NCI-H1048 (cell line): ENCODE results near the gene RBM46.
A peak's percentile ranks its signal among the peaks of the same experiment; 100 is the strongest.

ENCODE experiments used
- DNase-seq: peaks from one replicate; lab custom pipeline; 2025; lab: John Stamatoyannopoulos, UW

RBM46 gene, protein sequence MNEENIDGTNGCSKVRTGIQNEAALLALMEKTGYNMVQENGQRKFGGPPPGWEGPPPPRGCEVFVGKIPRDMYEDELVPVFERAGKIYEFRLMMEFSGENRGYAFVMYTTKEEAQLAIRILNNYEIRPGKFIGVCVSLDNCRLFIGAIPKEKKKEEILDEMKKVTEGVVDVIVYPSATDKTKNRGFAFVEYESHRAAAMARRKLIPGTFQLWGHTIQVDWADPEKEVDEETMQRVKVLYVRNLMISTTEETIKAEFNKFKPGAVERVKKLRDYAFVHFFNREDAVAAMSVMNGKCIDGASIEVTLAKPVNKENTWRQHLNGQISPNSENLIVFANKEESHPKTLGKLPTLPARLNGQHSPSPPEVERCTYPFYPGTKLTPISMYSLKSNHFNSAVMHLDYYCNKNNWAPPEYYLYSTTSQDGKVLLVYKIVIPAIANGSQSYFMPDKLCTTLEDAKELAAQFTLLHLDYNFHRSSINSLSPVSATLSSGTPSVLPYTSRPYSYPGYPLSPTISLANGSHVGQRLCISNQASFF

DNA sequence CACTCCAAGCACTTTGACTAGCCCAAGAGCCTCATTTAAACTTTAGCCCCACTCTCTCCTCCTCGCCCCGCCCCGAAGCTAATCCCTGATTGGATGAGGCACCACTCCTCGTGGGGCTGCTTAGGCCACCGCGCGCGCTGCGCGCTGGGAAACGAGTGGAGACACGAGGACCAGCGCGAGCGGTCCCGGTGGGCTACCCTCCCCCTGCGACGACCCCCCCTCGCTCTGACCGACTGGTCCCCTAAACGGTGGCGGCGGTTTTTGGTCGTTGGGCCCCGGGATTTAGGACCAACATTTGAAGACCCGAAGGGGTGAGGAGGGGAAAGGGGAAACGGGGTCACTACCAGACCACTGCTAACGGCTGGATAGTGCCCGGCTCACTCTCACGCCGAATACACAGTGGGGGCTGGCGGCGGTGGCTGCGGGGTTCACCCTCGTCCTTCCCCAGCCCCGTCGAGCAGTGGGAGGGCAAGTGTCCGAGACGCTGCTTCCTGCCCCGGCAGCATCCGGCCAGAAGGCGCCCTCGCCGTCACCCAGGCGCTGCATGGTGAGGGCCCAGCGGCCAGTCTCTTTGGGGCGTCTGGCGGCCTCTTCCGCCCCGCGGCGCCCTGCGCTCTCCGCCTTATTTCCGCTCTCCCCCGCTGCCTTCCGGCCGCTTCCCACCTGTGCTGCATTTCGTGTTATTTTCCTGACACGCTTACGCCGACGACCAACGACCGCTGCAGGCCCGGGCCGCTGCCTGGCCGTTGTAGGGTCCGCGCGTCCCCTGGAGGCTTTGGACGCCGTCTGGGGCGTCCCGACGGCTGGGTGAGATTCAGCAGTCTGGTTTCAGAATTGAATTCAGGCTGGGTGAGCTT is at the start of gene RBM46:
Gene RBM46, plus strand, starts transcription at position 147 of the 857 bp plus-strand sequence. CDS start 15,481 bp downstream, outside the sequence.
- no peak for DNase-seq

DNA sequence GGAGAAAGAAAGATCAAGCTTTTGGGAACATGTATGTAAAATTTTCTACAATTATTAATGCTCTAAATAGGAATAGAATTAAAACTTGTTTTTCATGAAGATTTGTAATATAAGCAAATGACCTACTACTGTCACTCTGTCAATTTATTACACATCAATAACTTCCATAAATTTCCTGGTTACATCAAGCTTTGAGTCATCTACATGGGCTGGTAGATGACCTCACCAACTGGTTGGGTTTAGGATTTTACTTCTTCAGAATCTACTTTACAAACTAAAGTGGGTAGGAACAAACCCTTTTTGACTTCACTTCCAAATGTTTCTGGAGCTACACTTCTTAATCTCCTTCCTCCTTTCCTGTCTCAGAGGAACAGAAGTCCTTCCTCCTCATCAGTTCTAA is 49.3 kb upstream of the RBM46 start:
- no peak for DNase-seq

DNA sequence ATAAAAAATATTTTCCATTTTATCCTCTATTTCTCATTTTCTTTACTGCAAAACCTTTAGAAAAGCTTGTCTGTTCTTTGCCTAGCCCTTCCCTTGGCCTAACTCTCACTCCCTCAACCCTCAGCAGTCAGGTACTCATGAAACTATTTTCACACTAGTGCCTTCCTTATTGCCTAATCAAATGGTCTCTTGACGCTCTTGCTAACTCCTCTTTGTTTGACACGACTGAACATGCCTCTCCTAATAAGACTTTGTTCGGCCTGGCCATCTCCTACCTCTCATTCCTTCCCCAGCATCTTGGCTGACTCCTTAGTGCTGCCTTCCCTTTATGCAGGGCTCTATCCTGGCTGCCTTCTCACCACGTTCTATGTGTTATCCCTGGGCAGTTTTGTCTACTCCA is 48.4 kb upstream of the RBM46 start:
- DNase-seq: no peak

DNA sequence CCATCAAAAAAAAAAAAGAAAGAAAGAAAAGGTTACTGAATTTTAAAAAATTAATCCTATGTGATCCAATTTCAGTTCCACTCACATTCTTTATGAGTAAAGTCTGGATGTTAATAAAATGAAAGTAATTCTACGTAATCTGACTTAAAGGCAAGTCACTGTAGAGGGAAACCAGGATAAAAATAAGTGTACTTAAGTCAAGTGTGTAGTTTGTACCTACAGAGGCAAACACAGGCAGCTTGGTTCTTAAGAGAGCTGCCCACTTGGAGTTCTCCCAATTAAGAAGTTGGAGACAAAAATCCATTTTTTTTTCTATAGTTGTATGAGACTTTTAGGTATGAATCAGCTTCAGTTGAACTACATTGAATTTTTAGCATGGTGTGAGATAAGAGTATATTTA is 44.3 kb upstream of the RBM46 start:
- no peak for DNase-seq

DNA sequence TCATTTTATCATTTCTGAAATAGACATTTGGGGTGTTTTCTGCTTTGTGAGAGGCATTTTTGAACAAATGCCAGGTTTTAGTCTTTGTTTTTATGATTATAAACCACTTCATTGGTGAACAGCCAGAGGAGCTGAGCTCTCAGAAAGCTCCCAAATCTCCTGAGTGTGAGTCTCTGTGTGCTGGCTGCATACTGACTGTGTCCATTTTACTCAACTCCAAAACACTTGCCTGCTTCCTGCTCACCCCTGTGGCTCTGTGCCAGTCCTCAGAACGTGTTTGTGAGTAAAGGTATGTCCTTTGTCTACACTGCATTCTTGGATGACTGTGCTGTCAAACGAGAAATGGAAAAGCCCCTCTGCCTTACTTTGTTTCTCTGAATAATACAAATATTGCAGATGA is 42.6 kb upstream of the RBM46 start:
- no peak for DNase-seq

DNA sequence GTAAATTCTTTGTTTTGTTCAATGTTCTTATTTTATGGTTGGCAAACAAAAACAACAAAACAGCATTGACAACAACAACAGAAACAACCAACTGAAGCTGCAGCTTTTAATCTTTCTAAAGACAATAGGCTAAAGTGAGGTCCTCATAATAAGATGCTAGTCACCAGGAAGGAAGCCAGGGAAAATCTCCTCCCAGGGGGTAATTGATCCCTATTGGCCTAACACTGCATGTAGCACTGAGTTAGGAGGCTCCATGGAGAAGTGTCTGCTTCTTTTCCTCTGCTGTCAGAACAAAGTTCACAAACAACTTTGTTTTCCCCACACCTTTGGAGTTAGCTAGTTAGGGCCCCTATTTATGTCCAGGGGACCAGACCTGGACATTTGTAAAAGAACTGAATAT is 42.0 kb upstream of the RBM46 start:
- no peak for DNase-seq

DNA sequence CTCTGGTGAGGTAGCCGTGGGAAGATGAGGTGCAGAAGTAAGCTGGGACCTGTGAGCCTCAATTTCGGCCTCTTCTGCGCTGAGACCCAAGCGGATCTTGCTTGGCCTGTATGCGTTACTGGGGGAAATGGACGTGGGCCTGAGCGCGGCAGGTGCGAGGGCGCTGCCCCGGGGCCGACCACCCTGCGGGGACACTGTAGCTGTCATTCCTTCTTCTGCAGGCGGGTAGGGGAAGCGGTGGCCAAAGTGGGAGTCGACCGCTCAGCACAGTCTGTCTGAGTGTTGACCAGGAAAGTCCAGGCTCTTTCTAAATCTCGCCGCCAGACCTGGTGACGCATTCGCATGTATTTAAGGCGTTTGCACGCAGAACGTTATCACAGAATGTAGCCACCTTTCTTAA is 40.6 kb upstream of the RBM46 start:
- DNase-seq: no peak

DNA sequence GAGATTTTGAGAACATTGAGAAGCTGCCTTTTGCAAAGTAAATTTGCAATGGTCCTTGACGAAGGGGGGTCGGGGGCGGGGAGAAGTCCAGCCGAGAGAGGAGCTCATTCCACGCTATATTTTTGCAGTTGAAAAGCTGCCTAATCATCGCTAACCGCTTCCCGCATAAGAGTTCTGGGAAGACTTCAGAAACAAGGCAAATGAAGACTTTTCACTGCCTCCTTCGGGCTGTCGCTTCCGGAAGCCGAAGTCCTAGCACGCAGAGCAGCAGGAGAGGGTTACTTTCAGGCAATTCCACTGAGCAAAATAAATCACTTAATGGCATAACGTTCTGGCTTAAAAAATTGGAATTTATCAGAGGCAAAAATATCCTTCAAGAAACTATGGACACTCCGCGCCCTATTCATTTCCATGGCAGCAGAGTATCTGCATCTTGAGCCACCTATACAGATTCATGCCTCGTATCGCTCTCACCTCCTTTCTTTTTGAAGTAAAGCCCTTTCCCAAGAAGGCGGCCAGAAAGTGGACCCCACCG is 39.9 kb upstream of the RBM46 start:
- no peak for DNase-seq

DNA sequence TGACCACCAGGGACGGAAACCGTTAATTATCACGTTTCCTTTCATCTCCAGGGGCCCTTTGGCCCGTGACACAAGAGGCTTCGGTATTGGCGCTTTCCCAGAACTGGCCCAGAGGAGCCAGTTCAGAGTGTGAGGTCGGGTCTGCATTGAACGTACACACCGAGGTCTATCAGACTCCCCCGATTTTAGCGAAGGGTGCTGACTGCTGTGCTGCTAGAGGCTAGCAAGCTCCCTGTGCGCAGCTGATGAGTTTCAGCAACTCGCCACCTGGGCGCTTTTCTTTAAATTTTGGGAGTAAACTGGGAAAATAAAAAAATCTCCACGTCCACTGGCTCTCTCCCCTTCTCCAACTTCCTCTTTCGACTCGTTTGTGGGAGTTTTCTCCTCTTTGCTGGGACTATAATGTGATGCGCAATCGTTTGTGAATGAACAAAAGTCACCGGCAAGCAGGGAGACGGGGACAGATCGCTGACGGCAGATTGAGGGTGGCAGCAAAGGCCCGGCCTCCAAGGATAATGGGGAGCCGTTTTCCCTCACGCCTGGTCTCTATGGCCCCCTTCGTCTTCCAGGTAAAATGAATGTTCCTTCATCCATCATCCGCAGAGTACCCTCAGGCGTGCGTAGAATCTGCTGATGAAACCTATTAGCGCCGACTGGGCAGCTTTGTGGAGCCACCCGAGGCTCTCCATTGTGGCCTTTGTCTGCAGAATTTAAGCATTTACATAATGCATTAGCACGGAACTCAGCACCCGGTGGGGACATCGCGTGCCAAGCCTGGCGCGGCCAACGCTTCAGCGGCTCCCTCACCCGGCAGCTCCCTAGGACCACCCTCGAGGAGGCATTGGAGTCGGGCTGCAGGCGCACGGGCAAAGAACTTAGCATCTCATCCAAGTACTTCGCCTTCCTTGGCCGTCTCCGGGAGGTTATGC is 38.9 kb upstream of the RBM46 start:
- DNase-seq: no peak

DNA sequence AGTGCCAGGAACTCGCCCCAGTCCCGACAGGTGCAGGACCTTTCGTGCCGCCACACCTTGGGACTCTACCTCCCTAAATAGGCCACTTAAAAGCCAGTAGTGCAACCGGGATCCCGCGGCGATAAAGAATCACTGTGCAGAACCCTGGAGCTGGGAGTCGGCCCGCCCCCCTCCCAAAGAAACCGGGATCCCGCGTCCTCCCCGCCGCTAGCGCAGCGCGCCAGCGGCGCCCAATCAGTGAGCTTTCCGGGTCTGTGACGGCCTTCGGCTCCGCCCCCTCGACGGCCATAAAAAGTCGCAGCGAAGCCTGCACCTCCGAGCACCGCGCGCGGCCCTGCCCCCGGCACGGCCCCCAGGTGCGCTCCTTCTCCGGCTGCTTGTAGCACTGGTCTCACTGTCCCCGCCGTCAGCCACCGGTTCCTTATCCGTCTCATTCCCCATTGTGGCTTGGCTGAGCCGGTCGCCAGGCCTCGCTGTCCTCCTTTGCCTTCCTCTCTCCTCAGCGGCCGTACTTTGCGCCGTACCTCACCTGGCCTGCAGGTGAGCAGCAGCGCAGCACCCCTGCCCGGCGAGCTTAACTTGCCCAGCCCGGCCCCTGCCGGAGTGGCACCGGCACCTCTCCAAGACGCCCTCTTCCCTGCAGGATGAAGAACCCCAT is 37.3 kb upstream of the RBM46 start, which contains the start of gene LRAT:
Gene LRAT, plus strand, starts transcription at position 318 of the 658 bp plus-strand sequence. Its CDS starts 327 bp downstream, at position 645.
- peak; percentile 30 for DNase-seq

DNA sequence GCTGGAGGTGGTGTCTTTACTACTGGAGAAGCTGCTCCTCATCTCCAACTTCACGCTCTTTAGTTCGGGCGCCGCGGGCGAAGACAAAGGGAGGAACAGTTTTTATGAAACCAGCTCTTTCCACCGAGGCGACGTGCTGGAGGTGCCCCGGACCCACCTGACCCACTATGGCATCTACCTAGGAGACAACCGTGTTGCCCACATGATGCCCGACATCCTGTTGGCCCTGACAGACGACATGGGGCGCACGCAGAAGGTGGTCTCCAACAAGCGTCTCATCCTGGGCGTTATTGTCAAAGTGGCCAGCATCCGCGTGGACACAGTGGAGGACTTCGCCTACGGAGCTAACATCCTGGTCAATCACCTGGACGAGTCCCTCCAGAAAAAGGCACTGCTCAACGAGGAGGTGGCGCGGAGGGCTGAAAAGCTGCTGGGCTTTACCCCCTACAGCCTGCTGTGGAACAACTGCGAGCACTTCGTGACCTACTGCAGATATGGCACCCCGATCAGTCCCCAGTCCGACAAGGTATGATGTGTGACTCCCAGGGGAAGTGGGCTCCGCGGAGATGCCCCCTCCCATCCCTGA is 36.6 kb upstream of the RBM46 start:
- no peak for DNase-seq

DNA sequence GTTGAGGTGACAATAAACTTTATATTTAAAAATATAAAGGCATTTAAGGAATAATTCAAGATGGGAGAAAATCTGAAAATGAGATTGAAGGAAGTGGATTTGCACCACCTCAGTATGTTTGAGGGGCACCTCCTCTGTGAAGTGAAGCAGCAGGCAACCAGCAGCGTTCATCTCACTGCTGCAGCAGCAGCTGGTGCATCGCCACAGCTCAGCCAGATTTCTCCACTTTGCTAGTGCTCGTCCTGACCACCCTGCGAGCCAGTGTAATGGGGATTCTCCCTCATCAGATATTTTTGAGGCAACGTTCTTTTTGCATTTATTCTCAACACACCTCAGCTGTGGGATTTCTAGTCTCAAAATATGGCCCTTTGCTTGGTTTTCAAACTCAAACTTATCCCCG is 23.4 kb upstream of the RBM46 start:
- no peak for DNase-seq

DNA sequence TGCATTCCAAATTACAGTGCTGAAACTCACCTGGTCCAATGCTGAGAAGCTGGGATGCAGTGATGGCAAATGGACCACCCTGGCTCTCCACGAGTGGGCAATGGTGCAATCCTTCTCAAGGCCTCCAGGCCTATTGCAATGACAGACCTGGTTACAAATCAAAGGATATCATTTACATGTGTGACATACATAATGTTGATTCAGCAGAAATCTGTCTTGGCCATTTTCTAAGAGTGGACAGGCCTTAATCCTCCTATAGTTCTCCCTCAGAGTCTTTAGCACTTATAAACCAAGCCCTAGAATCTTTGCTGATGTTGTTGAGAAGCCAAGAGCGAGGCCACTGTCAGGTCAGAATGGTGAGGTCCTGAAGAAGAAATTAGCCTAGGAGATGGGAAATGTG is 20.2 kb upstream of the RBM46 start:
- no peak for DNase-seq

DNA sequence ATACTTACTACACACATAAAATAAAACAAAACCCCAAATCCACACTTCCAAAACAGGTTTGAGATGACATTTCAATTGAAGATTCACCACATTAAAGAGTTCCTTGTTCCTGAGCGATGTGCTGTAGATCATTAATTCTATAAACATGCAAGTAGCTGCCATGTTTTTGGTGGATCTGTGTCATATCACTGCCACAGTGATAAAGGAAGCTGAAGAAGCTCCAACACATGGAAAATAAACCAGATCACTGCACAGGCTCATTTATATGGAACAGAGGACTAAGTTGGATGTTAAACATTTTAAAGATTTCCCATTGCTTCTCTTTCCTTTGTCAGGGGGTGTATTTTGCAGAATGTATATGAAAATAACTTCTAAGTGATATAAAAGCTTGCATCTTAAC is 2.8 kb upstream of the RBM46 start:
- no peak for DNase-seq

DNA sequence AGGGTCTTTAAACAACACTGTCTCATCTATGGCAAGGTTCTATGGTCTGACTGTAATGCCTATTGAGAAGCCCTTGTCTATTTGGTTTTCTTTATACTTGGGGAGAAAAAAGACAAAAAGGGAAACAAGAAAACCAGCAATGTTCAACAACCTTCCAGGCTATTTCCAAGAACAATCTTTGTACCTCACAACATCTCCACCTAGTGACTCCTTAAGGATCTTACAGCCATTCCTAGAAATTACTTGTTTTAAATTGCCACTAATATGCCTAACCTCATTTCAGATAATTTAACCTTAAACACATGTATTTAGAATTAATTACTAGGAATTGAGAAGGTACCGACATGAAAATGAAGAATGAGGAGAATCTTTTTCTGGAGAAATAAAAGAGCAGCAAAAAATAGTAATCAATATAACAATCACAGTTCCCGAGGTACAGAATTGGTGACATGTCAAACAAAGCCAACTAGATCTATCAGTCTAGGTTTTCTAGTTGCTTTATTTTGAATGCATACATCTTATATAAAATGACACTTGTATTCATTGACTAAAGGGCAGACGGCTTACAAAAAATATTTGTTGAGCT is 1.6 kb upstream of the RBM46 start:
- DNase-seq: no peak

DNA sequence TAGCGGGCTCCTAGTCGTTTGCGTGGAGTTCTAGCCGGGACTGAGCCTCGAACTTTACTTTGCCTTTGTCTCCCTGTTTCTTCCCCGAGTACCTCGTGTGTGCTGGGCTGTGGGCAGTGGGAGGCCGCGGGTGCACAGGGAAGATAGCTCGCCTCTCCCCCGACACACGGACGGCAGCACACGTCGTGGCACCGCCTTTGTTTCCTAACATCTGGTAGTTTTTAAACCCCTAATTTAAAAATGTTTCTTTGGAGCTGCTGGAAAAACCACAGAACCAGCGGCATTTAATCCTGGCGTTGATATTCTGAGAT is 866 bp downstream of the RBM46 start:
- DNase-seq: no peak

DNA sequence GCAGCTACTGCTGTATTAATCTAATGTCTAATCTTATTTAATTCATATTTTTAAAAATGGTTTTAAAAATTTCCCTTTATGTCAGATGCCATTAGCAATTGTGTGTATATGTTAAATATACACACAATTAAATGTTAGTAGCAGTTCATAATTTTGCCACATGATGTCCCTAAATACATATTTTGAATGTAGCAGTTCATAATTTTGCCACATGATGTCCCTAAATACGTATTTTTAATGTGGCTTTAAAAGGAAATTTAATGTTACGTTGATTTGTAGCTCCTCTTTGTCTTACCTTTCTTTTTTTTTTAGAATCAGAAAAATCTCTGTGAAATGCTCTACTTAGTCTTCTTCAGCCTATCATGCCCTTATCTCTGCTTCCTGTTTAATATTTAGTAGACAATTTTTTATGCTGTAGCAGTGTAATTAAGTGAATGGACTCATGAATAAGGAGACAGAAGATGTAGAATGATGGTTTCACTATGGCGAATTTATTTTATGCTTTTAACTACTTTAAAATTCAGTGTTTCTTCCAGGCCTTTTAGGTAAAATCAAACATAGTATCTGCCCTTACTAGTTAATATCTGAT is 26.1 kb downstream of the RBM46 start:
- no peak for DNase-seq

DNA sequence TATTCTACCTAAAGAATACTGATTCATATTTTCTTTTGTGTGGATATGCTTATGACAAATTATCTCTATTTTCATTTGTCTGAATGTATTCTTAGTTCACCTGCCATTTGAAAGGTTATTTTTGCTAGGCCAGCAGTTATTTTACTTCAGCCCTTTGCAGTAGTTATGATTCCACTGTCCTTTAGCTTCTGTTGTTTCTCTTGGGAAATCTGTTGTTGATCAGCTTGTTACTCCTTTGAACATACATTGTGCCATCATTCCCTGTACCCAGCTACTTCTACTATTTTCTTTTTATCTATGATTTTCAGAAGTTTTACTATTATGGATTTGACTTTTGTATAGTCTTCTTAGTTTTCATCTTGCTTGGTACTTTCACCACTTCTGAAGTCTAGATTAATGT is 37.2 kb downstream of the RBM46 start:
- no peak for DNase-seq

DNA sequence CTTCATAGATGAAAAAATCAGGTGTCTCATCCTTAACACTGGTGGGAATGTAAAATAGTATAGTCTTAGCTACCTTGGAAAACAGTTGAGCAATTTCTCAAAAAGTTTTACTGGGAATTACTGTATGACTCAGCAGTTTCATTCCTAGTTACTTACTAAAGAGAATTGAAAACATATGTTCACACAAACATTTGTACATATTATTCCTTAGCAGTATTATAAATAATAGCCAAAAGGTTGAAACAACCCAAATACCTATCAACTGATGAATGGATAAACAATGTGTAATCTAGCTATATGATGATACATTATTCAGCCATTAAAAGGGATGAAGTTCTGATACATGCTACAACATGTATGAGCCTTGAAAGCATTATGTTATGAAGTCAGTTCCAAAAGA is 41.7 kb downstream of the RBM46 start:
- no peak for DNase-seq

DNA sequence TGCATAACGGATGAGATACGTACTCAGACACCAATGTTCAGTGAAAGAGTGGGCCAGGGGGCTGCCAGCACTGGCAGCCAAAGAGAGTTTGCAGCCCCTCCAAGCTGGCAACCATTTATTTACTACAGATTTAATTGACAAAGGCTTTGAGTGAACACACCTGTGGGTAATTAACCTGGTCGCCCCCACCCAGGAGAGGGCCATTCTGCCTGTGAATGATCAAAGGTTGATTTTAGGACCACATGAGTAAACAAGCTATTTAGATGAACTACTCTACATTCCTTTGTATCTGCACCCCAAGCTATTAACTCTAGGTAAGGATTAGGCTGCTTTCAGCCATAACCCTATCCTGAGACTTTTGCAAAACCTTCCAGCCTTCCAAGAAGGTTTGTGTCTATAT is 55.0 kb downstream of the RBM46 start:
- no peak for DNase-seq
